ELR (cell line): ENCODE measurements around the gene SERTAD1.

Experiments used
- DNase-seq: peaks from one replicate; pipeline ENCODE4 v3.0.0-alpha.2; 2015; ENCODE audit warnings: low read depth

Gene SERTAD1, protein sequence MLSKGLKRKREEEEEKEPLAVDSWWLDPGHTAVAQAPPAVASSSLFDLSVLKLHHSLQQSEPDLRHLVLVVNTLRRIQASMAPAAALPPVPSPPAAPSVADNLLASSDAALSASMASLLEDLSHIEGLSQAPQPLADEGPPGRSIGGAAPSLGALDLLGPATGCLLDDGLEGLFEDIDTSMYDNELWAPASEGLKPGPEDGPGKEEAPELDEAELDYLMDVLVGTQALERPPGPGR

GRCh38 chr19:40425450-40426287 is at the start of gene SERTAD1:
Gene SERTAD1 (minus strand): TSS chr19:40425992. CDS start chr19:40423546, 2,446 bp downstream.
- peak; percentile 98 for DNase-seq

GRCh38 chr19:40474737-40475136 is 48.9 kb upstream of the SERTAD1 start:
- DNase-seq = no peak

- DNase-seq = no peak
Measured at GRCh38 chr19:40472516-40472915, 46.7 kb upstream of the SERTAD1 start.

DNA sequence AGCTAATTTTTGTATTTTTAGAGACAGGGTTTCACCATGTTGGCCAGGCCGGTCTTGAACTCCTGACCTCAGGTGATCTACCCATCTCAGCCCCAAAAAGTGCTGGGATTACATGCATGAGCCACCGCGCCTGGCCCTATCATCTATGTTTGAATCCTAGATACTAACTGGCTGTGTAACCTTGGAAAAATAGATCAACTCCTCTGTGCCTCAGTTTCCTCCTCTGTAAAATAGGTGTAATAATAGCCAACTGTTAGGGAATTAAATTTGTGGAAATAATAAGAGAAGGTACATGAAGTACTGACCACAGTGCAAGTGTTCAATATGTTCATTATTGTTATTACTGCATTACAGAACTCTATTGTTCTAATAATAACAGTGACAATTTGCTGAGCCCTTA is 45.3 kb upstream of the SERTAD1 start:
- no peak for DNase-seq

GRCh38 chr19:40469011-40469410 is 43.2 kb upstream of the SERTAD1 start:
- no peak for DNase-seq

DNA sequence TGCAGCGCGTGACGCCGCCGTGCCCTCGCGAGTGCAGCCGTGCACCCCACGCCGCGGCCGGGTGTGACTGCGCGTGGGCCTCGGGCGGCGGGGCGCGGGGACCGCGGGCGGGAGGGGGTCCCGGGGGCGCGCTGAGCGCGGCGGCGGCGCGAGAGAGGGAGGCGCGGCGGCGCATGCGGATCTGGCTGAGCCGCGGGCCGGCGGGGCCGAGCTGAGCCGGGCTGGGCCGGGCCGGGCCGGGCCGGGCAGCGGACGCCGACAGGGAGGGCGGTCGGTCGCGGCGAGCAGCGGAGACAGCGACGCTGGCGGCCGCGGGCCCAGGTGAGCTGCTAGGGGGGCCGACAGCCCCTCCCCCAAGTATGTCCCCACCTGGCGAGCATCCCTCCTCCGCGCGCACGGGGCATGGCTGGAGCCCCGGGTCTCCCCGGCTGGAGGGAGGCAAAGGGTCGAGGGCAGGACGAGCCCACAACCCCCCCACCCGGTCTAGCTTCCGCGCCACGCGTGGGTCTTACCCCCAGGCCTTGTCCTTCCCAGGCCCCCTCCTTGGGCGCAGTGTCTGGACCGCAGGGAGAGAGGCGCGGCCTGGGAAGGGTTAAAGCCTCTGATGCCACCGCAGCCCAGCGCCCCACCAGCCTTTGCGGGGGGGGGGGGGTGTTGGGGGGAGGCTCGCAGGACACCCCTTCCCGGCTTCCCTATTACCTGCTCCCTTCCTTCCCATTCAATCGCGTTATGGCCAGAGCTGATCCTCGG is 41.4 kb upstream of the SERTAD1 start, which contains the start of gene SPTBN4:
Gene SPTBN4 (plus strand): TSS at position 17 of the 750 bp plus-strand sequence. CDS start 5,621 bp downstream, outside the sequence.
- DNase-seq = no peak

- DNase-seq = no peak
Measured at GRCh38 chr19:40466219-40466984, 40.6 kb upstream of the SERTAD1 start.

DNA sequence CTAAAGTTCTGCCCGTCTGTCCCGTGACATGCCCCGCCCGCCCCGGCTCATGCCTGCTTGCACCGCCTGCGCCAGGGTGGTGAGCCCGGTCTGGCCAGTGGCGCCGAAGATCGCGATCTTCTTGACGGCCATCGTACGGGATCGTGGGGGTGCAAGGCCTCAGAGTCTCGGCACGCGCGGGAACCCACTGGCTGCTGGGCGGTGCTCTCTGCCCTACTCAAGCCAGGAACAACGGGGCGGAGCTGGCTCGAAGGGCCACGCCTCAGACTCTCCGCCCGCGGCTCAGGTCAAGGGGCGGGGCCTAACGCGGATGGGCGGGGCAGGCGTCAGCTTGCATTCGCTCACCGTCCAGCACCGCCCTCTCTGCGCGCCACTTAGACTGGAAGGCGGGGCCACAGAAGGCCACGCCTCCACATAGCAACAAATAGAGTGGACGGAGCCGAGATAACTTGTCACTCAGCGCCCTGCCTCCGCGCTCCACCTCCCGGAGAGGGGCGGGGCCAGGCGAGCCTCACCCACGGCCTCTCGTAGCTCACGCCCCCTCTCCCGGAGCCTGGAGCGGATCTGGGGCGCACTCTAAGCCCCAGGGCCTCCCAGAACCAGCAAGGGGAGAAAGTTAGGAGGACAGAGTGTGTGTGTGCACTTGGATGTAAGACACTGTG is 39.9 kb upstream of the SERTAD1 start, which contains the start of gene BLVRB:
Gene BLVRB (minus strand): TSS at position 189 of the 662 bp plus-strand sequence. CDS start 57 bp downstream, at position 132.
- DNase-seq = peak; percentile 97

GRCh38 chr19:40465025-40465556 is 39.3 kb upstream of the SERTAD1 start:
- DNase-seq = peak; percentile 69

DNA sequence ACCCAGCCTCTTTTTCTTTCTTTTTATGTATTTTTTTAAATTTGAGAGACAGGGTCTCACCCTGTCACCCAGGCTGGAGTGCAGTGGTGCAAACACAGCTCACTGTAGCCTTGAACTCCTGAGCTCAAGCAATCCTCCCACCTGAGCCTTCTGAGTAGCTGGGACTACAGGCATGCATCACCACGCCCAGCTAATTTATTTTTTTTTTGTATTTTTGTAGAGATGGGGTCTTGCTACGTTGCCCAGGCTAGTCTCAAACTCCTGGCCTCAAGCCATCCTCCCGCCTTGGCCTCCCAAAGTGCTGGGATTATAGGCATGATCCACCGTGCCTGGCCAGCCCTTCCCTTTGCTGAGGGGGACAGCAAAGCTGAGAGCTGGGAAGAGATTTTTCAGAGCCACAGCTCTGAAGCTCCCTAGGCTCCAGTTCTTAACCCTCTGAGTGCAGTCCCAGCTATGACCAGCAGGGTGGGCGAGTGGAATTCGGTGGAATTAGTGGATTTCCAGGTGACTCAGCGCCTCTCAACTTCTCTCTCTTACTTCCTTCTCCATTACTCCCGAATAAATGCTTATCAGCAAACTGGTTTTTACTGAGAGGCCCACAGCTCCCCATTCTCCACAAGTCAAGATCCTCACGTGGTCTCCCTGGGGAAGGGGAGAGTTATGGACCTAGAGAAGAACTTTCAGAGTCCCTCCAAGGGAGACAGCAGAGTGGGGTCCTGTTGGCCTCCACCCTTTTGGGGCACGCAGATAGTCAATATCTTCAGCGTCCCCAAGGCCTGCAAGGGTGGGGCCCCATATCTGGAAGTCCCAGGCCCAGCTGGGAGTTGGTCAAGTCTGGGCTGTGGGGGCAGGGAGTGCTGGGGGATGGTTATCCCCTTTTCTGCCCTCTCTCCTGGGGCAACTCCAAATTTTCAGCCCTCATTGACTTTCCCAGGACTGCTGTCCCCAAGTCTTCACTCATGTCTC is 38.5 kb upstream of the SERTAD1 start:
- DNase-seq = peak; percentile 94

- peak; percentile 9 for DNase-seq
Measured at GRCh38 chr19:40463587-40464037, 37.8 kb upstream of the SERTAD1 start.

DNA sequence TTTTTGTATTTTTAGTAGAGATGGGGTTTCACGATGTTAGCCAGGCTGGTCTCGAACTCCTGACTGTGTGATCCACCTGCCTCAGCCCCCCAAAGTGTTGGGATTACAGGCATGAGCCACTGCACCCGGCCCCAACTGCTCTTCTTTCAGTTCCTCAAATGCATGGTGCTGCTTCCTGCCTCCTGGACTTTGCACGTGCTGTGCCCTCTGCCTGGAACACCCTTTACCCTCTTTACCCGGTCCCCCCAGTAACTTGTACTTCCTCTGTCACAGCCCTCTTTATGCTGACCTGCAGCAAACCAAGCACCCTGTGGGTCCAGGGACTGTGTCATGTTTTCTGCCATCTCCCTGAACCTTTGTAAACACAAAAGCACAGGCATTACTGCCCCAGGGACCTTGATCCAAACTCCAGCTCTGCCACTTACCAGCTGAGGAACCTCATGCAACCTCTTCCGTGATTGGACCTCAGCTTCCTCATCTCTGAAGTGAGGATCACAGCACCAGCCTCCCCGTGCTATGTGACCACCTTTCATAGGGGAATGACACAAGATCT is 36.0 kb upstream of the SERTAD1 start:
- DNase-seq = no peak

GRCh38 chr19:40460185-40460584 is 34.4 kb upstream of the SERTAD1 start:
- no peak for DNase-seq

GRCh38 chr19:40458597-40458974 is 32.8 kb upstream of the SERTAD1 start:
- DNase-seq = no peak

DNA sequence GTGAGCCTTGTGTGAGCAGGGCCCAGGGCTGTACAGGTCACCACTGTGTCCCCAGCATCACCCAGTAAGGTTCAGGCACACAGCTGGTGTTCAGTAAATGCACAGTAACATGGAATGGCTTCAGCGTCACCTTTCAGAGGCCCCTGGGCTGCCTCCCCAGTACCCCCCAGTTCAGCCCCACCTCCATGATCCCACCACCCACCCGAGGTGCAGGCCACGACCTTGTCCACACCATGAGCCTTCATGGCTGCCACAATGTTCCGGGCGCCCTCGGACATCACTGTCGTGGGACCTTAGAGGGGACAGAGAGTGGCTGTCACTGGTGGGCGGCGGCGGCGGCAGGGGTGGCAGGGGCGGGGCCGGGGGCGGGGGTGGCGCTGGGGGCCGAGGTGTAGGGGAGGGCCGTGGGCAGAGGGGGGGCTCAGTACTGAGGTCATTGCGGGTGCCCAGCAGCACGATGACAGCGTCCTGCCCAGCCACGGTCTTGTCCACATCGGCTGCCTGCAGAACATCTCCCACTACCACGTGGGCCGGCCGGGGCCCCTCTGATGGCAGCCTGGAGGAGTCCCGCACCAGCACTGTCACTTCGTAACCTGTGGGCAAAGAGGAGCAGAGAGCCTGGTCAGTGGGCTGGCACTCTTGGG is 32.3 kb upstream of the SERTAD1 start:
- no peak for DNase-seq

DNA sequence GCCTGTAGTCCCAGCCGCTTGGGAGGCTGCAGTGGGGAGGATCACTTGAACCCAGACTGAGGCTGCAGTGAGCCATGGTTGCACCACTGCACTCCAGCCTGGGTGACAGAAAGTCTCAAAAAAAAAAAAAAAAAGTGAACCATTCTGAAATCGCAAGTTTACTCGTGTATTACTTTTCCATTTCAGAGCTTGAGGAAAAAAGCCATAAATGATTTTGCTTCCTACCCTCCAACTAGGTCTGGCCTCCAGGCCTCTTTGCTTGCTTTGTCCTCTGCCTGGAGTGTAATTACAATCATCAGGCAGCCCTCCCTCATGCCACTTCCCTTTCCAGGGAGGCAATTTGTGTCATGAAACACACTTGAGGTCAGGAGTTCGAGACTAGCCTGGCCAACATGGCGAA is 31.3 kb upstream of the SERTAD1 start:
- no peak for DNase-seq

GRCh38 chr19:40453943-40454342 is 28.2 kb upstream of the SERTAD1 start:
- peak; percentile 23 for DNase-seq

DNA sequence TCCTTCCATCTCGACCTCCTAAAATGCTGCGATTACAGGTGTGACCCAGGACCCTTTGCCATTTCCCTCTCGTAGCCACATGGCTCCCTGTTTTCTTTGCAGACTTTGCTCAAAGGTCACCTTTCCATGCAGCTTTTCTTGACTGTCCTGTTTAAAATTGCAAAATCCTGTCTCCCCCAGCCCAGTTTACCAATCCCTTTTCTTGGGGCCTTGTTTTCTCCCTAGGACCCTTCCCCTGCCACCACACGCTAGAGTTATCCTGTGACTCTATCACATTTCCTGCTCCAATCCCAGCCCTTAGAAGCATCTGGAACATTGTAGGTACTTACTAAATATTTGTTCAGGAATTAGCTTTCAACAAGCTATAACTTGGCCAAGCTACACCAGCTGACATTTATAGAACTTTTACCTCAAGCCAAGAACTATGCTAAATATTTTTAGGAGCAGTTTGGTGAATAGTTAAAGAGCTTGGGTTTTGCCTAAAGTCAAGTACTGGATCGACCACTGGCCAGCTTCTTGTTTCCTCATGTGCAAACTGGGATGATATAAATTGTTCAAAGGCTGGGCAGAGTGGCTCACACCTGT is 27.5 kb upstream of the SERTAD1 start:
- DNase-seq = no peak
